HepG2 (cell line): ENCODE measurements around the gene ZFR. TPM values are rescaled to one million over a fixed set of nuclear protein-coding genes. Genes with fewer than 3 reads are reported as not detected.

Experiments used
- DPF2 ChIP-seq: sonication (generic); formaldehyde crosslinking; IDR thresholded peaks from 2 replicates; pipeline ENCODE4 v1.4.0; 2020; ENCODE audit warnings: mild to moderate bottlenecking, low read depth, missing genetic modification reagents, borderline replicate concordance
- EHMT2 ChIP-seq: fragments of 200-600 bp; sonication (generic); IDR thresholded peaks from 2 replicates; pipeline ENCODE4 v1.7.0; 2017; ENCODE audit warnings: antibody characterized with exemption, low read depth, low read length, borderline replicate concordance
- HCFC1 ChIP-seq: fragments of 150-350 bp; IDR thresholded peaks from 2 replicates; pipeline ENCODE4 v1.6.1; 2014; ENCODE audit warnings: low read depth, low read length
- MBNL3 ChIP-seq: fragments of 250-450 bp; sonication (Bioruptor Pico); conservative IDR thresholded peaks from 2 replicates; pipeline ENCODE4 v1.8.0; 2022; ENCODE audit warnings: mild to moderate bottlenecking, inconsistent platforms
- MTA3 ChIP-seq: sonication (generic); formaldehyde crosslinking; IDR thresholded peaks from 2 replicates; pipeline ENCODE4 v1.4.0; 2020; ENCODE audit warnings: missing genetic modification reagents
- ONECUT2 ChIP-seq: sonication (generic); formaldehyde crosslinking; IDR thresholded peaks from 2 replicates; pipeline ENCODE4 v1.4.0; 2020; ENCODE audit warnings: missing genetic modification reagents
- PCBP1 ChIP-seq: fragments of 200-400 bp; formaldehyde crosslinking; IDR thresholded peaks from 2 replicates; pipeline ENCODE4 v1.6.1; 2017; ENCODE audit warnings: mild to moderate bottlenecking, low read depth, low read length, borderline replicate concordance
- PHF8 ChIP-seq: sonication (generic); formaldehyde crosslinking; IDR thresholded peaks from 2 replicates; pipeline ENCODE4 v1.5.0; 2020; ENCODE audit warnings: missing genetic modification reagents
- POLR2A ChIP-seq, 2 experiments: IDR thresholded peaks; 2 replicates each; pipeline ENCODE4 v1.6.1; 2011; ENCODE audit warnings: low read depth in 2 of 2, low read length in 2 of 2, mild to moderate bottlenecking in 1 of 2, moderate library complexity in 1 of 2; ENCODE audit not compliant: insufficient read depth in 1 of 2
- RBAK ChIP-seq: sonication (generic); formaldehyde crosslinking; IDR thresholded peaks from 2 replicates; pipeline ENCODE4 v1.5.1; 2020; ENCODE audit warnings: mild to moderate bottlenecking, missing genetic modification reagents
- RFXANK ChIP-seq: IDR thresholded peaks from 2 replicates; pipeline ENCODE4 v1.6.1; 2016
- TAF15 ChIP-seq: fragments of 200-400 bp; formaldehyde crosslinking; IDR thresholded peaks from one replicate; pipeline ENCODE4 v1.6.1; 2018; ENCODE audit warnings: mild to moderate bottlenecking, low read depth, low read length; ENCODE audit not compliant: poor library complexity, severe bottlenecking
- TERF1 ChIP-seq: sonication (generic); formaldehyde crosslinking; IDR thresholded peaks from 2 replicates; pipeline ENCODE4 v1.8.0; 2022; ENCODE audit warnings: mild to moderate bottlenecking, missing genetic modification reagents, moderate library complexity
- ZBTB33 ChIP-seq: sonication (generic); formaldehyde crosslinking; IDR thresholded peaks from 2 replicates; pipeline ENCODE4 v1.4.0; 2020; ENCODE audit warnings: missing genetic modification reagents
- ZNF160 ChIP-seq: sonication (generic); formaldehyde crosslinking; IDR thresholded peaks from 2 replicates; pipeline ENCODE4 v1.8.0; 2022; ENCODE audit warnings: mild to moderate bottlenecking, inconsistent platforms, missing genetic modification reagents
- ZNF674 ChIP-seq: sonication (generic); formaldehyde crosslinking; IDR thresholded peaks from 2 replicates; pipeline ENCODE4 v1.5.0; 2020; ENCODE audit warnings: low read depth, mild to moderate bottlenecking, missing genetic modification reagents
- ZNF710 ChIP-seq: sonication (generic); formaldehyde crosslinking; IDR thresholded peaks from 2 replicates; pipeline ENCODE4 v1.5.0; 2020; ENCODE audit warnings: mild to moderate bottlenecking, missing genetic modification reagents, borderline replicate concordance
- ZNF747 ChIP-seq: sonication (generic); formaldehyde crosslinking; IDR thresholded peaks from 2 replicates; pipeline ENCODE4 v1.8.1; 2023; ENCODE audit warnings: missing genetic modification reagents, mild to moderate bottlenecking, borderline replicate concordance
- ZNF770 ChIP-seq: sonication (generic); formaldehyde crosslinking; IDR thresholded peaks from 2 replicates; pipeline ENCODE4 v1.5.0; 2020; ENCODE audit warnings: mild to moderate bottlenecking, missing genetic modification reagents
- ZNF800 ChIP-seq: sonication (generic); formaldehyde crosslinking; IDR thresholded peaks from 2 replicates; pipeline ENCODE4 v1.4.0; 2020; ENCODE audit warnings: missing genetic modification reagents
- polyA plus RNA-seq, 8 experiments: library from polyadenylated mRNA; depleted of rRNA in 3 of 8; stranded (reverse) in 7 of 8; unstranded in 1 of 8; fragments of >200 nt; fragmentation: Illumina TruSeq in 4 of 8; extraction: Trizol in 4 of 8; gene quantifications; 2 replicates each; pipeline versions ENCODE4 v1.2.1 to v1.2.3, GENCODE V29; 2011 to 2016; ENCODE audit warnings: low read depth in 4 of 8, missing spikeins in 1 of 8, mixed read lengths in 1 of 8; ENCODE audit not compliant: insufficient read depth in 1 of 8
- total RNA-seq, 5 experiments: library from RNA; depleted of rRNA; stranded (reverse); fragments of >200 nt; fragmentation: Illumina TruSeq; extraction: Trizol; gene quantifications; 2 replicates each; pipeline ENCODE4 v1.2.3, GENCODE V29; 2016; ENCODE audit warnings: low read depth in 1 of 5

Gene ZFR
- total and polyA plus RNA-seq, 2 of the 13 experiments (the other 11 are each of a cell fraction or from before 2014, with no cell fraction given), result 89.0 to 92.8 TPM

GRCh38 chr5:32444431-32445286 lies at the start of gene ZFR (continued):
- TF ChIP-seq TAF15 (no peak), DPF2 (CRISPR knock-in tag) (no peak), MBNL3 (CRISPR knock-in tag) (no peak), RBAK (CRISPR knock-in tag) (no peak), ZNF747 (CRISPR knock-in tag) (peak; percentile 89), MTA3 (no peak), ZNF770 (peak; percentile 66; the same call in 1 of the 2 replicates), ZNF160 (CRISPR knock-in tag) (peak; percentile 88), PCBP1 (no peak), POLR2A (IDR thresholded peaks at IDR 0.05; ENCODE audit: insufficient read depth in 1 of 2, low read depth in 2 of 2, low read length in 2 of 2) (peak; percentile 92 to 93), ZBTB33 (CRISPR knock-in tag) (0 out of 2 replicates have a peak, but pooled peaks have one; percentile 12), TERF1 (CRISPR knock-in tag) (no peak), ZNF710 (CRISPR knock-in tag) (peak; percentile 68; the same call in 1 of the 2 replicates), HCFC1 (peak; percentile 90), ONECUT2 (CRISPR knock-in tag) (no peak), PHF8 (peak; percentile 55), RFXANK (CRISPR knock-in tag) (no peak), ZNF674 (CRISPR knock-in tag) (no peak; the same call in 1 of the 2 replicates), ZNF800 (CRISPR knock-in tag) (no peak), EHMT2 (no peak)
